ENCODE data around the gene PSMC3IP. TPM values are rescaled to one million over a fixed set of nuclear protein-coding genes. Genes with fewer than 3 reads are reported as not detected.

Gene PSMC3IP
- total RNA-seq, 4 donors from 2014 or later: 2.3 to 4.0 (median 3.6) TPM

DNA sequence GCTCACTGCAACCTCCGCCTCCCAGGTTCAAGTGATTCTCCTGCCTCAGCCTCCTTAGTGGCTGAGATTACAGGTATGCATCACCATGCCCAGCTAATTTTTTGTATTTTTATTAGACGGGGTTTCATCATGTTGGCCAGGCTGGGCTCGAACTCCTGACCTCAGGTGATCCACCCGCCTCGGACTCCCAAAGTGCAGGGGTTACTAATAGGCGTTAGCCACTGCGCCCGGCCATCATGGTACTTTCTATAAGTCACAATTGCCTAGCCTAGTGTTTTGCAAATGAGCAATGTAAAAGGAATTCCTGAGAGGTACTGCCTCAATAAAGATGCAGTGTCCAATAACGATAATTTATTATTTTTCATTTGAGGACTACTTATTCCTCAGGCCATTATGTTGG, 13.9 kb upstream of the PSMC3IP start:
- Histone ChIP-seq H3K27ac (no peak overlapping the region), H3K4me3 (no peak overlapping the region), H3K9me3 (no peaks in the 10 kb centered on the region), H3K36me3 (peaks cover 50% of the 10 kb centered on the region), H3K4me1 (peaks cover 20% of the 10 kb centered on the region), H3K27me3 (no peaks in the 10 kb centered on the region)
- DNase-seq (ENCODE audit: low spot score in 2 of 2): no peak
- 92% methylated on average over 9 of the region's 9 CpGs for WGBS
- TF ChIP-seq POLR2AphosphoS5 (IDR thresholded peaks at IDR 0.05) (no peak), EP300 (IDR thresholded peaks at IDR 0.05) (no peak), CTCF (IDR thresholded peaks at IDR 0.05) (no peak), POLR2A (IDR thresholded peaks at IDR 0.05) (no peak)

DNA sequence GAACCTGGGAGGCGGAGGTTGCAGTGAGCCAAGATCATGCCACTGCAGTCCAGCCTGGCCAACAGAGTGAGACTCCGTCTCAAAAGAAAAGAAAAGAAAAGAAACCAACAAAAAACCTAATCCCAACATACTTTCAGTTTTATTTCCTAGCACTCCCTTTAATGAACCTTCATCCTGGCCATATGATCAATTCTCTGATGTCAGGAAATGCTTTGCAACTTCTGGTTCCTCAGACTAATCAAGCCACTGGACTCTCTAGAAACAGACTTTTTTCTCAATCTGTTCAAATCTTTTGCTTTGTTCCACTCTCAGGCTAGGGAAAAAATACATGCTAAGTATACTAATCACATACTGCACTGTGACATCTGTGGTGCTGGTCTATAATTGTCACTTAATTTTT, 13.4 kb upstream of the PSMC3IP start:
- no peak for DNase-seq (ENCODE audit: low spot score in 2 of 2)

DNA sequence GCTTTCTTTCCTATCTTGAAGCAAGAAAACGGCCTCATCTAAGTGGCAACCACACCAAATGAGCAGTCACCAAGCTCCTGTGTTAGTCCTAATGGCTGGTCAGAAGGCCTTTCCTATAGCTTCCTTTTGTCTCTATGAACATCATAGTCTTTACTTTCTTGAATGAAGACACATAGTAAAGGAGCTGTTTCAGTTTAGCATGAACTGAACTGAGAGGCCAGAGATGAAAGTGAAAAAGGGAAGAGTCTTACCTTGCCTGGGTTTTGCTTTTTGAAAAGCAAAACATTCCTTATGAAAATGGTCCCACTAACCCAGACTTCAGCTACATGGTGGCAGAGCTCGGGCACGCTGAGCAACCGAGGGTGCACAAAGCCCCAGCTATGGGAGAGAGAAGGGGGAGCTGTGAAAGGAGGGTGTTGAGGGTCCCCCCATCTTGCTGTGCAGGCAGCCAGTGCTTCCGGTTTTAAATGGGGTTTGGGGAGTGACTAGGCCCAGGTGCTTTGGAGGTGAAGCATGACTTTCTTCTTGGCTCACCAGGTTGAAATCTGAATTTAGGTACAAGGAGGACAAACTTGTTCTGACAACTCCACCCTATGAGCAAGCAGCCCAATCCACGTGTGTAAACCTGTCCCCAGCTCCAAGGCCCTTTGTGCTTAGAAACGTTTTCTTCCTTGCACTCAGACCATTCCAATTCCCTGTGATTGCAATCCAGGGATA, 9.1 kb upstream of the PSMC3IP start:
- H3K9me3 ChIP-seq: no peaks in the 10 kb centered on the region
- WGBS: 56% methylated on average over 7 of the region's 7 CpGs
- peaks cover 88% of the 10 kb centered on the region for H3K36me3 ChIP-seq
- no peaks in the 10 kb centered on the region for H3K27me3 ChIP-seq
- peak overlapping the region; percentile 73 for H3K27ac ChIP-seq
- H3K4me1 ChIP-seq: peaks cover 37% of the 10 kb centered on the region
- H3K4me3 ChIP-seq: no peak overlapping the region
- peak in 1 of 3 donors; percentile 38 for TF ChIP-seq POLR2AphosphoS5 (IDR thresholded peaks at IDR 0.05)
- no peak for TF ChIP-seq POLR2A (IDR thresholded peaks at IDR 0.05)
- no peak for TF ChIP-seq CTCF (IDR thresholded peaks at IDR 0.05)
- no peak for TF ChIP-seq EP300 (IDR thresholded peaks at IDR 0.05)
- no peak for DNase-seq (ENCODE audit: low spot score in 2 of 2)

More for the DNA sequence above, 13.4 kb upstream of the PSMC3IP start:
- WGBS: 92% methylated on average over 2 of the region's 2 CpGs
- Histone ChIP-seq H3K4me3 (no peak overlapping the region), H3K27ac (no peak overlapping the region), H3K4me1 (peaks cover 25% of the 10 kb centered on the region), H3K27me3 (no peaks in the 10 kb centered on the region), H3K36me3 (peaks cover 54% of the 10 kb centered on the region), H3K9me3 (no peaks in the 10 kb centered on the region)
- TF ChIP-seq POLR2AphosphoS5 (IDR thresholded peaks at IDR 0.05) (no peak), CTCF (IDR thresholded peaks at IDR 0.05) (no peak), EP300 (IDR thresholded peaks at IDR 0.05) (no peak), POLR2A (IDR thresholded peaks at IDR 0.05) (no peak)

GRCh38 chr17:42585353-42585752, 7.8 kb upstream of the PSMC3IP start:
- H3K4me1 ChIP-seq: peaks cover 37% of the 10 kb centered on the region
- H3K27ac ChIP-seq: peak overlapping the region; percentile 26
- TF ChIP-seq POLR2A (IDR thresholded peaks at IDR 0.05) (no peak), CTCF (IDR thresholded peaks at IDR 0.05) (no peak), POLR2AphosphoS5 (IDR thresholded peaks at IDR 0.05) (no peak), EP300 (IDR thresholded peaks at IDR 0.05) (no peak)
- 6% methylated on average over 1 of the region's 1 CpG for WGBS
- no peaks in the 10 kb centered on the region for H3K27me3 ChIP-seq
- H3K9me3 ChIP-seq: no peaks in the 10 kb centered on the region
- no peak overlapping the region for H3K4me3 ChIP-seq
- H3K36me3 ChIP-seq: peaks cover 86% of the 10 kb centered on the region
- no peak for DNase-seq (ENCODE audit: low spot score in 2 of 2)

DNA sequence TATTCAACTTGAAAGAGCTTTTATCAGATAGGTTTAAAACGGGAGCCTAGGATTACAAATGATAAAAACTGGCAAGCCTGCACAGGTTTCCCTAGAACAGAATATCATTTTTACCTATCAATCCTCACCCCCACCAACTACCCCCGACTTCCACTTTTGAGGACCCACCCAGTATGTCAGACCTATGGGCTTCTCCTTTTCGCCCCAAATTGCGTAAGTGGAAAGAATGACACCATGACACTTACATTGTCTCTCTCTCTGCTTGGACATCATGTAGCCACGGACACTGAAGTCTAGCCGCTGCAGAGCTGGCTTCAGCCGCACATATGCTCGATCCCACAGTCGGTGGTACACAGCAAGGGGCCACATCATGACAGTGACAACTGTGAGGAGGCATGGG, 7.4 kb upstream of the PSMC3IP start:
- peak overlapping the region; percentile 26 for H3K27ac ChIP-seq
- no peak for DNase-seq (ENCODE audit: low spot score in 2 of 2)
- H3K4me1 ChIP-seq: peaks cover 37% of the 10 kb centered on the region
- H3K4me3 ChIP-seq: no peak overlapping the region
- H3K9me3 ChIP-seq: no peaks in the 10 kb centered on the region
- peaks cover 86% of the 10 kb centered on the region for H3K36me3 ChIP-seq
- WGBS: 71% methylated on average over 9 of the region's 9 CpGs
- TF ChIP-seq POLR2AphosphoS5 (IDR thresholded peaks at IDR 0.05) (no peak), CTCF (IDR thresholded peaks at IDR 0.05) (no peak), POLR2A (IDR thresholded peaks at IDR 0.05) (no peak), EP300 (IDR thresholded peaks at IDR 0.05) (no peak)
- no peaks in the 10 kb centered on the region for H3K27me3 ChIP-seq

Data from suprapubic skin (tissue), 4 donors.